Neural progenitor cell (in vitro differentiated cells): ENCODE results near the gene ZNF460.

Source experiments
- CTCF ChIP-seq: fragments of 200-600 bp; sonication (generic); IDR thresholded peaks from 2 replicates; pipeline ENCODE4 v1.5.1; 2017; ENCODE audit warnings: antibody characterized with exemption, mild to moderate bottlenecking
- EZH2 ChIP-seq: fragments of 200-600 bp; sonication (generic); IDR thresholded peaks from 2 replicates; pipeline ENCODE4 v1.6.1; 2017; ENCODE audit warnings: antibody characterized with exemption, mild to moderate bottlenecking, moderate library complexity
- EZH2phosphoT487 ChIP-seq: fragments of 200-600 bp; sonication (generic); IDR thresholded peaks from 2 replicates; pipeline ENCODE4 v1.6.1; 2017; ENCODE audit warnings: antibody characterized with exemption

- no peak for TF ChIP-seq CTCF
- no peak for TF ChIP-seq EZH2
- no peak for TF ChIP-seq EZH2phosphoT487
Observed at GRCh38 chr19:57282011-57282643, 1.8 kb downstream of the ZNF460 start.
